NCI-H1048 (cell line): ENCODE measurements around the gene HDAC1.

Experiments used
- DNase-seq: peaks from one replicate; lab custom pipeline; 2025; lab: John Stamatoyannopoulos, UW

The HDAC1 gene

DNA sequence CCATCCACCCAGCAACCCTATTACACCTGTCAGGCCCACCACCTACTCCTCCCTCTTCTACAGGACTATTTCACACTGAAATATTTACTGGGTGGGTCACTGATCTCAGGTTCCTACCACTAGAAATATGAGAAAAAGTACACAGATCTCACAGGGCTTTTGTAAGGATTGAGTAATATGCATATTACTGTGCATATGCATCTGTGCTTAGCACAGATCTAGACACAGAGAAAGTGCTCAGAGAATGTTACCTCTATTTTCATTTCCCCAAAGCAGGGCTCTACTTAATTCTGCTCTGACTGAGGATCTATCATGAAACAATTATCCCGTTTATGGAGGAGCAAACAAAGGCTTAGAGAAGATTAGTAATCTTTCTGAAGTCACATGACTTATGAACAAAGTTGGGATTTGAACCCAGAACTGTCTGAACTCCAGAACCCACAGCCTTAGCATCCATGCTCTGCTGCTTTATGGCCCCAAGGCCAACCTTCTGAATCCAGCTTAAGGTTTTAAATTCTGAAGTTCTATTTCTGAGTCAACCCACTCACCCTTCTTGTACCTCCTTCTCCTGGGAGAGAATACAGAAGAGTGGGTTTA, 82.2 kb downstream of the HDAC1 start:
- no peak for DNase-seq

DNA sequence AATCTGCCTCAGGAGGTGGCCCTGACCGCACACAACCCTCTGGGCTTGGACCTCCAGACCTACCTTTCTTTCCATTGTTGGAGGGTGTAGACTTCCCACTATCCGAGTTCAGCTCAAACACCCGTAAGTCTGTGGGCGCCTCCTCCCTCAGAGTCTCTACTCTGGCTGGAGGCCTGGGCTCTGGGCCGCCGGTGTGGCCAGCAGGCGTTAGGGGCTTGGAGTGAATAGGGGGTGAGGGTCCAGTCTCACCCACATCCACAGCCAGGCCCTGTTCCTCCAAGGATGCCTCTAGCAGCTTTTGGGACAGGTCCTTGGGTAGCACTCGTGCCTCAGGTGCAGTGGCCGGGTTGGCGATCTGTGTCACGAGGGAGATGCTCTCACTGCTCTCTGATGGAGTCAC, 84.3 kb downstream of the HDAC1 start:
- no peak for DNase-seq

DNA sequence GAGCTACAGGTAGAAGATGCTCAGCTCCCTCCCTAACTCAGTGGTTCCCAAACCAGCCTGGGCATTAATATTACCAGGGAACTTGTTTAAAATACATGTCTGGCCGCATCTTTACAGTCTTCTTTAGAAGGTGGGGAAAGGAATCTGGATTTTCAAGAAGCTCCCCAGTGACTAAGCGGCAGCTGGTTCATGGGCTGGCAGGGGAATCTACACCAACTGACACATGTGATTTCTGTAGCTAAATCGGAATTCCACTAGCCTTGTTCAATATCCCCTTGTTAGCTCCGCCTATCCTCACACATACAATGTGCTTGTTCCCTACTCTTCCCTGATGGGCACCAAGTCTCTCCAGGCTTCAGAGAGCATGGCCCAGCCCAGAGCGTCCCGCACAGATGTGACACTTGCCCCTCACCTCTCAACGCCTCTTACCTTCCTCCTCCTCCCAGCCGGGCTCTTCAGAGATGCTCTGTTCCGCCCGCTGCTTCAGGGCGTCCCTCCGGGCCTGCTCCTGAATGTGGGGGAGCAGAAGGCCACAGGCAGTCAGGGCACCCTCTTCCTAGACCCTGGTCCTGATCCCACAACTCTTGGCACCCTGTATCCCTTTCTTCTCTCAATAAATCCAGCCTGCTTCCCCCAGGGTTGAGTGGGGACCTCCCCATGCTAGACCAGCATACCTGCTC, 85.8 kb downstream of the HDAC1 start:
- no peak for DNase-seq

DNA sequence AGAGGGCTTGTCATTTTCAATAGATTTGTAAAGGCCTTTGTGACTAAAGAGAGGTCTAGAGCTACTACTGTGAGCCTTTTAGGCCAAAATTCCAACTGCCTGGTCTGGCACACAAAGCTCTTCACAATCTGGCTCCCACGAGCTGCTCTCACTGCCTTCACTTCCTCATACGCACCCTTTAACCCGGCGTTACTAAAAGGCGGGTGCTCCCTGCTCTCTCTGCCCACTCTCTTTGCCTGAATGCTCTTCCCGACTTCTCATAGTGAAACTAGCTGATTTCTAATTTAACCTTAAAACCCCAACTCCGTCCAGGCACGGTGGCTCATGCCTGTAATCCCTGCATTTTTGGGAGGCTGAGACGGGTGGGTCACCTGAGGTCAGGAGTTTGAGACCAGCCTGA, 88.2 kb downstream of the HDAC1 start:
- no peak for DNase-seq
